ENCODE measurements around the gene CACNA1C. TPM values are rescaled to one million over a fixed set of nuclear protein-coding genes. Genes with fewer than 3 reads are reported as not detected.
A peak's percentile ranks its signal among the peaks of the same experiment; 100 is the strongest.

CACNA1C gene
- total and polyA plus RNA-seq, 2 of the 4 experiments (the other 2 are of a cell fraction) = 1.6 to 2.6 TPM

GRCh38 chr12:2583091-2583497 is 530.3 kb downstream of the CACNA1C start:
- no peak overlapping the region for H3K56ac ChIP-seq (ENCODE audit: extremely low read depth, insufficient read depth, low read length)
- CTCF ChIA-PET = interaction anchor here (0.5 to 1.5 kb wide), 9 partner anchors 222 to 793 kb away, joined by 3 to 5 read pairs (median 4); partner anchors contain the start of gene CACNA1C
- no peaks in the 10 kb centered on the region for H3K9me1 ChIP-seq (ENCODE audit: insufficient read depth, low read length)
- DNase-seq = peak; percentile 36
- dilution Hi-C loops (cut with HindIII; ENCODE audit: low sequenced_read_pairs, unreplicated experiment) (no loop called here), intact Hi-C loops (cut with micrococcal nuclease) (loop anchor here (1.0 to 5.0 kb wide), 6 partner anchors 298 to 787 kb away; no protein-coding TSS in a partner anchor), in situ Hi-C loops (cut with MboI; ENCODE audit: low sequenced_read_pairs) (loop anchor here (10.0 kb wide), 3 partner anchors 298 to 778 kb away; partner anchors contain the start of gene CACNA1C)
- H3K9me3 ChIP-seq (ENCODE audit: control insufficient read depth, insufficient read depth, low read length) = no peaks in the 10 kb centered on the region
- WGBS, 2 experiments (ENCODE audit: extremely low coverage in 2 of 2, insufficient read length in 1 of 2) = 11% methylated on average over 23 of the region's 33 CpGs; no CpG with 5 or more reads in 1 of the 2 experiments
- H2BK15ac ChIP-seq (ENCODE audit: low read depth, low read length) = no peak overlapping the region
- peaks cover 9% of the 10 kb centered on the region for H3K36me3 ChIP-seq (ENCODE audit: control insufficient read depth, insufficient read depth, low read length)
- peak overlapping the region; percentile 85 for H2AFZ ChIP-seq (replicated peaks; ENCODE audit: low read length, poor library complexity)
- TF ChIP-seq RAD21 (IDR thresholded peaks at IDR 0.05; ENCODE audit: low read length) (peak; percentile 93), ELK1 (IDR thresholded peaks at IDR 0.05; ENCODE audit: borderline replicate concordance, low read depth, low read length) (no peak), CTCF (conservative IDR thresholded peaks at IDR 0.05; ENCODE audit: low read depth, low read length) (peak; percentile 90), MAZ (IDR thresholded peaks at IDR 0.05; ENCODE audit: borderline replicate concordance, low read depth, low read length) (peak; percentile 55; the same call in 1 of the 2 replicates), SMC3 (IDR thresholded peaks at IDR 0.05; ENCODE audit: low read depth, low read length) (peak; percentile 89)
- H2BK5ac ChIP-seq (ENCODE audit: low read depth, low read length, poor library complexity, severe bottlenecking) = no peak overlapping the region
- no peak overlapping the region for H4K8ac ChIP-seq (ENCODE audit: low read depth in 2 of 2, low read length in 2 of 2)
- no peak overlapping the region; the same call in none of the 2 replicates for H2AK5ac ChIP-seq (ENCODE audit: low read depth, low read length)
- H3K14ac ChIP-seq (replicated peaks; ENCODE audit: low read depth, low read length) = no peak overlapping the region
- H3K4me3 ChIP-seq (ENCODE audit: insufficient read depth, low read depth, low read length) = no peak overlapping the region
- H2BK120ac ChIP-seq (ENCODE audit: low read depth, low read length) = no peak overlapping the region
- H4K91ac ChIP-seq (ENCODE audit: insufficient read depth, low read depth, low read length) = no peak overlapping the region
- ATAC-seq (ENCODE audit: low read depth) = peak; percentile 93
- H2BK20ac ChIP-seq (ENCODE audit: low read depth, low read length) = no peak overlapping the region
- peak overlapping the region; percentile 4; the same call in 1 of the 2 replicates for H3K4ac ChIP-seq (ENCODE audit: low read depth, low read length)
- H2AK9ac ChIP-seq (replicated peaks; ENCODE audit: low read depth, low read length, poor library complexity) = peak overlapping the region; percentile 81
- H4K5ac ChIP-seq (ENCODE audit: low read depth, low read length) = no peak overlapping the region
- H3K23ac ChIP-seq (ENCODE audit: low read depth, low read length) = no peak overlapping the region
- H3K79me1 ChIP-seq (ENCODE audit: low read depth in 1 of 2, low read length in 2 of 2) = no peaks in the 10 kb centered on the region
- POLR2A ChIA-PET (ENCODE audit: unreplicated experiment) = no interaction called here
- H3K9ac ChIP-seq (ENCODE audit: low read depth, low read length) = no peak overlapping the region
- H3K27ac ChIP-seq (ENCODE audit: insufficient read depth, low read length) = no peak overlapping the region
- H4K20me1 ChIP-seq (ENCODE audit: insufficient read depth, low read length) = no peaks in the 10 kb centered on the region
- H3K27me3 ChIP-seq (ENCODE audit: control insufficient read depth, insufficient read depth, low read length) = no peaks in the 10 kb centered on the region
- H3K4me2 ChIP-seq (ENCODE audit: low read depth, low read length) = no peak overlapping the region
- H3K18ac ChIP-seq (ENCODE audit: low read depth, low read length) = no peak overlapping the region
- peaks cover 10% of the 10 kb centered on the region for H3K4me1 ChIP-seq (ENCODE audit: control insufficient read depth, insufficient read depth, low read length)
- no TSS peak for BruUV-seq (replicated peaks)

All from IMR-90 (cell line).